ENCODE data around the gene GALT. TPM values are rescaled to one million over a fixed set of nuclear protein-coding genes. Genes with fewer than 3 reads are reported as not detected.

Gene GALT
- total and polyA plus RNA-seq, 3 experiments from 2014 or later, result 41.7 to 43.0 (median 42.8) TPM

DNA sequence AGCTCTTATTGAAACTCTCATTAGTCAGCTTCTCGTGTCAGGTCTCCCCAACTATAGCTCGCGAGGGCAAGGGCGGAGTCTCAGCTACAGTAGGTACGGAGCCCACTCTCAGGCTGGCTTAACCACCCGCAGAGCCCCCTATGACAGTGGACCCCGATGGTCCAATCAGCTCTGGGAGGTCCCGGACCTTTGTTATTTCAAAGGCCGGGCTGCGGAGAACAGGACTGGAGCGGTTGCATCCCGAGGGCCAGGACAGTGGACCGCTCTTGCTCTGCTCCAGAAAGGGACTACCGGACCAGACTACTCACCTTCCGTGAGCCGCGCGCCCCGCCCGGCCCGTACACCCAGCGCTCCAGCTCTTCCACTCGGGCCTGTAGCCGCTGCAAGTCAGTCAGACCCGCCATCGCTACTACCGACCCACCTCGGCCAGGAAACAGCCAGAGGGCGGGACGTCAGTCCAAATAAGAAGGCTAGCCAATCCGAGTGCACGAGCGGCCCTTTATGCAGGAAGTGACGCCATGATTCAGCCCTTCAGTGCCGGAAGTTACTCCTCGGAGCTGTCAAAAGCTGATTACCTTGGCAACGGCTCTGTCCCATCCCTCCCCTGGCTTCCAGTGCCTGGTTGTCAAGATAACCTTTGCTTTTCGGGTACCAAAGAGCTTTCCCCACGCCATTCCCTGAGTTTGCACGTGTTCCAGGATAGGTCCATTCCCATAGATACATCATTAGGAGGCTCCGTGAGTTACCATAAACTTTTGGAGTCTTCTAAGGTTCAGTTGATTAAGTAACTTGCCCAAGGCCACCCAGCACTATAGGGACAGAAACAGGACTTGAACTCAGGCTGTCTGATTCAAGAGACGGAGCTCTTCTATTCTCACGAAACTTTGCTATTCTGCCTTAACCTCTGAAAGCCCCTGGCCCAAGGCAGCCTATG is 26.1 kb upstream of the GALT start, which contains the start of gene DCTN3:
TSS of gene DCTN3 (minus strand) at position 435 of the 934 bp plus-strand sequence. CDS start at position 404, 31 bp downstream.
- Mint-ChIP-seq H3K36me3 (peaks cover 6 to 41% (median 10%) of the 10 kb centered on the region in 3 donors), H3K4me3 (peak within 1 kb of the TSS; percentile 93 to 97 (median 95)), H3K27me3 (peaks cover 30 to 31% of the 10 kb centered on the region in 2 donors), H3K9me3 (no peaks in the 10 kb centered on the region), H3K4me1 (peaks cover 28 to 42% (median 29%) of the 10 kb centered on the region in 3 donors), H3K27ac (peak within 1 kb of the TSS; percentile 72 to 97 (median 95))
- H3K27me3 ChIP-seq (ENCODE audit: insufficient read depth, low read length, poor library complexity, severe bottlenecking), result peaks cover 27% of the 10 kb centered on the region
- H3K4me1 ChIP-seq (ENCODE audit: insufficient read depth, low read length), result peaks cover 19% of the 10 kb centered on the region
- peak within 1 kb of the TSS; percentile 64 for H3K4me3 ChIP-seq (ENCODE audit: low read length)
- peaks cover 16% of the 10 kb centered on the region for H3K36me3 ChIP-seq (ENCODE audit: insufficient read depth, low read length)
- peak; percentile 86 to 96 (median 89) for DNase-seq
- CTCF ChIA-PET, result interaction anchor here (1.1 to 7.6 kb wide), 10 partner anchors 8 to 82 kb away, joined by 3 to 97 read pairs (median 6); partner anchors contain the start of genes ARID3C, GALT, RPP25L and SIGMAR1
- POLR2A ChIA-PET, result interaction anchor here (0.6 to 2.0 kb wide), 11 partner anchors 8 to 686 kb away, joined by 3 to 15 read pairs (median 4); partner anchors contain the start of genes GALT, RPP25L and SIGMAR1
- H3K27ac ChIP-seq (ENCODE audit: low read depth, low read length), result peak within 1 kb of the TSS; percentile 59
- no peaks in the 10 kb centered on the region for H3K9me3 ChIP-seq (ENCODE audit: low read length)

DNA sequence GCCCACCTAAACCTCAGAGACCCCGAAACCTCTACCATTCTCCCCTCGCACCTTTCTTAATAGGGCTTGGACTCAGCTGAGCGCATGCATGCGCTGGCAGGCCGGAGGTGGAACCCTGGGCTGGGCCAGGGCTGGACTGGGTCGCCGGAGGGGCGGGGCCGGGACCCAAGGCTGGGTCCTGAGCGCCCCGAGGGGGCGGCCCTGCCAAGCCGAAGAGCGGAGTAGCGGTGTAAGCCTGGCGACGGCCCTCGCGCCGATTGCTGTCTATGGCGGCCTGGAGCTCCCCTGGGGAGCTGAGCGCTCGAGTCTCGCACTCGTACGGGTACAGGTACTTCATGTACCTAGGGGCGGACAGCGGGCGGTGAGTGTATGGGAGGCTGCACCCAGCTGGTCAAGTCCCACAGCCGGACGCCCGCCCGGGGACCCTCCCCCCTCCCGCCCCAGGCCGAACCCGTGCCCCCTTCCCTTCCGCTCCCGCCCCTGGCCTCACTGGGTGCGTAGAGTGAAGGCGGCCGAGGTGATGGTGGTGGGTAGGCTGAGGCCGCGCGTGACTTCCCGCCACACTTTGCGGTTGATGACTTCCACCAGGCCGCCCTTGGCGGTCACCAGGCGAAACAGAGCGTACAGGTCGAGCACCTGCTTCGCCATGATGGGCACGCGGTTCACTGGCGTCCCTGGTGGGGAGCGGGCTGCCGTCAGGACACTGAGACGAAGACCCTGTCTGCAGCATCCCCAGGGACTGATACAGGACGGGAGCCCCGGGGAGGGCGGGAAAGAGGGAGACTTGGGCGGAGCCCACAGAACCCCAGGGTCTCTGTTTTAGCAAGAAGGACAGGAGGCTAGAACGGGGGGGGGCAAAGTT is 22.9 kb upstream of the GALT start:
- ChIA-PET CTCF (interaction anchor here (7.6 kb wide), 1 partner anchor 12 kb away, joined by 97 read pairs; the partner anchor contains the start of gene SIGMAR1), POLR2A (interaction anchor here (0.6 kb wide), 1 partner anchor 42 kb away, joined by 3 read pairs; no protein-coding TSS in a partner anchor)
- no peak overlapping the region for H3K4me3 ChIP-seq (ENCODE audit: low read length)
- no peaks in the 10 kb centered on the region for H3K9me3 ChIP-seq (ENCODE audit: low read length)
- Mint-ChIP-seq H3K27me3 (peaks cover 53 to 58% of the 10 kb centered on the region in 2 donors), H3K4me3 (peak overlapping the region in 5 of 7 donors; percentile 50 to 58 (median 54)), H3K9me3 (no peaks in the 10 kb centered on the region), H3K4me1 (peaks cover 34 to 43% (median 36%) of the 10 kb centered on the region in 3 donors), H3K36me3 (peaks cover 0 to 9% (median 0%) of the 10 kb centered on the region in 3 donors), H3K27ac (peak overlapping the region in 1 of 8 donors; percentile 49)
- no peak overlapping the region for H3K27ac ChIP-seq (ENCODE audit: low read depth, low read length)
- H3K27me3 ChIP-seq (ENCODE audit: insufficient read depth, low read length, poor library complexity, severe bottlenecking), result peaks cover 59% of the 10 kb centered on the region
- DNase-seq, result no peak
- peaks cover 29% of the 10 kb centered on the region for H3K4me1 ChIP-seq (ENCODE audit: insufficient read depth, low read length)
- no peaks in the 10 kb centered on the region for H3K36me3 ChIP-seq (ENCODE audit: insufficient read depth, low read length)

DNA sequence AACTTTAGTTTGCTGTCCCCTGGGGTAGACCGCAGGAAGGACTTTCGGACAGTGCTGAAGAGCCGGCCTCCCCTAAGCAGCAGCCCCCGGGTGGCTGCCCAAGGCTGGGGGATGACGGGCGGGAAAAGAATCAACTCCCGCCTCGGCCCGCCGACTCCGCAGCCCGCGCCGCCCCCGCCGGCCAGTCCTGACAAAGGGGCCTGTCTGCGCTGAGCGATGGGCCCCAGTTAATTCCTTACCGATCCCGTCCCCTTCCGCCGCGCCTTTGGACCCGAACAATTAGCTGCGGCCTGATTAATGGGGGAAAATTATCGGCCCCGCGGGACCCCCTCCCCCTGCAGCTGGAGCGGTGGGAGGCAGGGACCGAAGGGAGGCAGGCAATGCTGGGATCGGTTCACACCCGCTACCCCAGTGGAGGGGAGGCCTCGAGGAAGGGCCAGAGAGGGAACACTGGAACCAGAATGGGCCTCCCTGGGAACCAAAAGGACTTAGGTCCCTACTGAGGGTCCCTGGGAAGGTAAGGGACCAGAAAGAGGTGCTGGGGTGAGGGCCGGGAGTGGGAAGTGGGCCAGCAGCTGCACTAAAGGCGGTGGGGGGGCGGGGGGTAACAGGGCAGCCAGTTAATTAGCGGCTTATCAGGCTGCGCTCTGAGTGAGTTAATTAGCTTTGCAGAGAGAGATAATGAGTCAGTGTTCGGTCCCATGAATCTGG is 21.8 kb upstream of the GALT start:
- peaks cover 26% of the 10 kb centered on the region for H3K4me1 ChIP-seq (ENCODE audit: insufficient read depth, low read length)
- Mint-ChIP-seq H3K27ac (no peak overlapping the region), H3K27me3 (peaks cover 60 to 66% of the 10 kb centered on the region in 2 donors), H3K36me3 (peaks cover 0 to 9% (median 0%) of the 10 kb centered on the region in 3 donors), H3K4me3 (no peak overlapping the region), H3K9me3 (no peaks in the 10 kb centered on the region), H3K4me1 (peaks cover 29 to 41% (median 32%) of the 10 kb centered on the region in 3 donors)
- POLR2A ChIA-PET, result no interaction called here
- no peak overlapping the region for H3K27ac ChIP-seq (ENCODE audit: low read depth, low read length)
- CTCF ChIA-PET, result interaction anchor here (1.5 to 7.6 kb wide), 2 partner anchors 11 to 12 kb away, joined by 4 to 97 read pairs; partner anchors contain the start of genes RPP25L and SIGMAR1
- H3K9me3 ChIP-seq (ENCODE audit: low read length), result no peaks in the 10 kb centered on the region
- H3K36me3 ChIP-seq (ENCODE audit: insufficient read depth, low read length), result no peaks in the 10 kb centered on the region
- H3K4me3 ChIP-seq (ENCODE audit: low read length), result no peak overlapping the region
- peaks cover 59% of the 10 kb centered on the region for H3K27me3 ChIP-seq (ENCODE audit: insufficient read depth, low read length, poor library complexity, severe bottlenecking)
- no peak for DNase-seq

DNA sequence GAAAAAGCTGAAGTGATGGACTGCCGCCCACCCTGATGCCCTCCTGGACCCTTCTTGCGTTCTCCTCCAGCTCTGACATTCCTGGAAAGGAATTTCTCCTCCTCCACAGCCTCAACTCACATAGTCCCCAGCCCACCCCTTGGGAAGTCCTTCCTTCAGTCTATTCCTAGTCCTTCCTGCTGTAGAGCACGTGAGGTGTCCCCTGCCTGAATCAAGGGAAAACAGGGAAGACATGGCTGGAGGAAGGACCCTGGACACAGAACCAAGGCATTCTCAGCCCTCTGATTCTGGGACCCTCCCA is 21.3 kb upstream of the GALT start:
- H3K27ac ChIP-seq (ENCODE audit: low read depth, low read length), result no peak overlapping the region
- H3K27me3 Mint-ChIP-seq, result peaks cover 65 to 71% of the 10 kb centered on the region in 2 donors
- no peak overlapping the region for H3K27ac Mint-ChIP-seq
- peaks cover 0 to 5% (median 0%) of the 10 kb centered on the region in 3 donors for H3K36me3 Mint-ChIP-seq
- H3K36me3 ChIP-seq (ENCODE audit: insufficient read depth, low read length), result no peaks in the 10 kb centered on the region
- H3K4me3 Mint-ChIP-seq, result no peak overlapping the region
- no peak overlapping the region for H3K4me3 ChIP-seq (ENCODE audit: low read length)
- peaks cover 25 to 36% (median 27%) of the 10 kb centered on the region in 3 donors for H3K4me1 Mint-ChIP-seq
- DNase-seq, result no peak
- ChIA-PET CTCF (interaction anchor here (1.5 to 7.6 kb wide), 2 partner anchors 11 to 13 kb away, joined by 4 to 97 read pairs; partner anchors contain the start of genes RPP25L and SIGMAR1), POLR2A (no interaction called here)
- no peaks in the 10 kb centered on the region for H3K9me3 ChIP-seq (ENCODE audit: low read length)
- no peaks in the 10 kb centered on the region for H3K9me3 Mint-ChIP-seq
- peaks cover 23% of the 10 kb centered on the region for H3K4me1 ChIP-seq (ENCODE audit: insufficient read depth, low read length)
- peaks cover 59% of the 10 kb centered on the region for H3K27me3 ChIP-seq (ENCODE audit: insufficient read depth, low read length, poor library complexity, severe bottlenecking)

DNA sequence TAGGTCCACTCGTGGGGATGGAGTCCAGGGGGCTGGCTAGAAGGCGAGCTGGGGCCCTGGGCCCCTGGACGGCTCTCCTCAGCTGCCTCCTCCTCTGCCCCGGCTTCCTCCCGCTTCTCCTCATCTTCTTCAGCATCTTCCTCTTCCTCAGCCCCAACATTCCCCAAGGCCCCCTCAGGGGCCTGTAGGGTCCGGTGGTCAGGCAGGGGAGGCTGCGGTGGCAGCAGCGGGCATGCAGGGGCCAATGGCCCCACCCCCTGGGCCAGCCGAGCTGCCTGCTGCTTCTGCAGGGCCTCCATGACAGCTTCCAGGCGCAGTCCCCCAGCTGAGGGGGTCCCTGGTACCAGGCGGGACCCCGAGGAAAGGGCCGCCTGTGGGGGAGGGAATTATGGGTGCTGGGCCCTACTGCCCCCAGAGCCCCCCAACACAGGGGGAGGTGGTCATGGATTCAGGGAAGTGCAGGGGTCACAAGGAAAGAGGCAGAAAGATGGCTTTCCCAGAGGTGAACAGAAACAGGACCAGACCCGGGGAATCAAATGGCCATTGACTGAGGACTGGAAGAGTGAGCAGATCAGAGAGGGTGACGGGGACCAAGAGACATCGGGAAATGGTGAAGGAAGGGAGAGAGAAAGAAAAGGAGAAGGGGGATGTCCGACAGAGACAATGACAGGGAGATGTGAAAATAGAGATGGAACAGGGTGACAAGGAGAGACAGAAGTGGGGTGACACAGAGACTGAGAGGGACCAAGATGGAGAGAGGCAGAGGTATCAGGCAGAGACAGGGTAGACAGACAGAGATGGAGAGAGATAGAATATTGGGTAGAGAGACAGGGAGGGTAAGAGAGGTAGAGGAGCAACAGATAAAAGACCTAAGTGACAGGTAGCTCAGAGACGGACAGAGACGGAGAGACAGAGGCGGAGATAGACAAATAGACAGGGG is 18.5 kb upstream of the GALT start:
- DNase-seq, result no peak
- Histone ChIP-seq H3K27me3 (ENCODE audit: insufficient read depth, low read length, poor library complexity, severe bottlenecking) (peaks cover 49% of the 10 kb centered on the region), H3K27ac (ENCODE audit: low read depth, low read length) (no peak overlapping the region), H3K36me3 (ENCODE audit: insufficient read depth, low read length) (no peaks in the 10 kb centered on the region), H3K4me1 (ENCODE audit: insufficient read depth, low read length) (peaks cover 16% of the 10 kb centered on the region), H3K9me3 (ENCODE audit: low read length) (no peaks in the 10 kb centered on the region), H3K4me3 (ENCODE audit: low read length) (peak overlapping the region; percentile 45)
- Mint-ChIP-seq H3K4me1 (peaks cover 19 to 25% (median 19%) of the 10 kb centered on the region in 3 donors), H3K9me3 (no peaks in the 10 kb centered on the region), H3K4me3 (peak overlapping the region; percentile 80 to 89 (median 83)), H3K27ac (peak overlapping the region in 4 of 8 donors; percentile 17 to 51 (median 37)), H3K27me3 (peaks cover 48 to 64% of the 10 kb centered on the region in 2 donors), H3K36me3 (no peaks in the 10 kb centered on the region)
- POLR2A ChIA-PET, result interaction anchor here (0.6 kb wide), 1 partner anchor 10 kb away, joined by 3 read pairs; the partner anchor contains the start of gene SIGMAR1
- CTCF ChIA-PET, result interaction anchor here (1.2 kb wide), 1 partner anchor 8 kb away, joined by 4 read pairs; the partner anchor contains the start of gene DCTN3

DNA sequence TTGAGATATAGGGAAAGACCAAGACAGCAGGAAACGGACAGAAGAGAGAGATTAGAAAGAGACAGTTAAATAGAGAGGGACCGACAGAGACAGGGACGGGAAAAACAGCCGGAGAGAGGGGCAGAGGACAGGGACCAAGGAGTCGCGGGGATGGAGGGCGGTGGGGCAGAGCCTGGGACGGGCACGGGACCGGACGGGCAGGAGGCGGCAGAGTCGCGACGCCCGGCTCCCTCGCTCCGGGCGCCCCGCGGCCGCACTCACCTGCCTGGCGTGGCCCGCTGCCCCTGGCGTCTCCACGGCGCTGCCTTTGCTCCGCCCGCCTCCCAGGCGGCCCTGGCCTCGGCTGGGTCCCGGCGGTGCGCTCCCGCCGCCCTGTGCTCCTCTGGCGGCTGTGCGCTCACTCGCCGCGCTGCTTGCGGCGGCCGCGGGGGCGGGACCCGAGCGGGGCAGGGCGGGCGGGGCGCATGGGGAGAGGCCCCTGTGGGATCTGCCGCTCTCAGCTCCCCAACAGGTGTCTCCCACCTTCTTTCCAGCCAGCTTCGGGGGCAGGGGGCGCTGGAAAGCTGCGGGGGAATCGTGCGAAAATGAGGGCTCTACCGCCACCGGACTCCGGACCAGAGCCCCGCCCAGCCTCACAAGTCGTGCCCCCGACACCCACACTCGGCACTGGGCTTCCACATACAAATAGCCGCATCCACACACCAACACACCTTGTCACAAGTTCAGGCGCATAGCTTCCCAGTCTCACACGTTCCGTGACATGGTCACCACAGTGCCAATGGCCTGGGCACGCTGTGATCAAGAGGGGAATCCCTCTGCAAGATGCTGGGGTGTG is 17.6 kb upstream of the GALT start, which contains the start of gene ARID3C:
TSS of gene ARID3C (minus strand) at position 411 of the 835 bp plus-strand sequence. CDS start 1,052 bp downstream, outside the sequence.
- peak in 3 of 5 donors; percentile 23 to 34 (median 33) for DNase-seq
- Mint-ChIP-seq H3K4me1 (peaks cover 16 to 22% (median 19%) of the 10 kb centered on the region in 3 donors), H3K36me3 (no peaks in the 10 kb centered on the region), H3K27me3 (peaks cover 42 to 58% of the 10 kb centered on the region in 2 donors), H3K27ac (peak within 1 kb of the TSS in 5 of 8 donors; percentile 3 to 51 (median 35)), H3K4me3 (peak within 1 kb of the TSS; percentile 80 to 91 (median 84)), H3K9me3 (no peaks in the 10 kb centered on the region)
- H3K27ac ChIP-seq (ENCODE audit: low read depth, low read length), result no peak within 1 kb of the TSS
- peaks cover 43% of the 10 kb centered on the region for H3K27me3 ChIP-seq (ENCODE audit: insufficient read depth, low read length, poor library complexity, severe bottlenecking)
- no peaks in the 10 kb centered on the region for H3K36me3 ChIP-seq (ENCODE audit: insufficient read depth, low read length)
- CTCF ChIA-PET, result interaction anchor here (0.7 to 2.5 kb wide), 5 partner anchors 9 to 17 kb away, joined by 3 to 6 read pairs (median 4); partner anchors contain the start of genes DCTN3 and RPP25L
- POLR2A ChIA-PET, result no interaction called here
- H3K4me3 ChIP-seq (ENCODE audit: low read length), result peak within 1 kb of the TSS; percentile 45
- no peaks in the 10 kb centered on the region for H3K9me3 ChIP-seq (ENCODE audit: low read length)
- peaks cover 16% of the 10 kb centered on the region for H3K4me1 ChIP-seq (ENCODE audit: insufficient read depth, low read length)

All from CD8-positive, alpha-beta memory T cell (primary cell).